Endothelial cell of umbilical vein (primary cell): ENCODE data around the gene GALNT17. TPM values are rescaled to one million over a fixed set of nuclear protein-coding genes. Genes with fewer than 3 reads are reported as not detected.

ENCODE experiments used
- BruUV-seq: library from RNA; stranded (reverse); fragments of 400-500 nt; replicated peaks from 2 replicates; lab custom pipeline; 2021; lab: Mats Ljungman, UMichigan
- CTCF ChIA-PET: fragments of 300-600, 350-600 bp; sonication (Branson Sonifier 250); formaldehyde crosslinking; loops from one replicate; lab custom pipeline; 2021; ENCODE audit warnings: antibody characterized with exemption, inconsistent platforms; lab: Charles Lee
- POLR2A ChIA-PET: fragments of 300-600, 350-600 bp; sonication (Branson Sonifier 250); formaldehyde crosslinking; loops from one replicate; lab custom pipeline; 2021; ENCODE audit warnings: antibody characterized with exemption, inconsistent platforms; lab: Charles Lee
- DNase-seq: peaks from one replicate; pipeline ENCODE4 v3.0.0-alpha.2; 2011; ENCODE audit warnings: low read depth, low spot score
- FAIRE-seq: peaks from 2 replicates; lab custom pipeline; 2011; peaks lifted over from hg19 to GRCh38; lab: Jason Lieb, UNC
- H2AFZ ChIP-seq: 2 replicates; pipeline ENCODE4 v1.6.0; 2012; ENCODE audit warnings: low read depth, low read length, control low read depth, inconsistent platforms
- H3K27ac ChIP-seq: 2 replicates; pipeline ENCODE4 v1.5.1; 2011; ENCODE audit warnings: low read depth, mild to moderate bottlenecking, control low read depth, low read length, moderate library complexity; ENCODE audit not compliant: insufficient read depth
- H3K27me3 ChIP-seq, 2 experiments: 2 replicates each; pipeline versions ENCODE4 v1.6.0 to v1.6.1; 2011; ENCODE audit warnings: low read length in 2 of 2, mixed read lengths in 1 of 2; ENCODE audit not compliant: control insufficient read depth in 2 of 2, insufficient read depth in 2 of 2
- H3K36me3 ChIP-seq, 2 experiments: 2 replicates in 1 of 2; 3 replicates in 1 of 2; pipeline ENCODE4 v1.5.1; 2011; ENCODE audit warnings: low read length in 2 of 2, mild to moderate bottlenecking in 1 of 2, moderate library complexity in 1 of 2; ENCODE audit not compliant: control insufficient read depth in 2 of 2, insufficient read depth in 2 of 2; ENCODE audit errors: extremely low read depth in 1 of 2
- H3K4me1 ChIP-seq: 3 replicates; pipeline ENCODE4 v1.5.1; 2011; ENCODE audit warnings: mild to moderate bottlenecking, low read length; ENCODE audit not compliant: control insufficient read depth, insufficient read depth; ENCODE audit errors: extremely low read depth
- H3K4me2 ChIP-seq: 2 replicates; pipeline ENCODE4 v1.6.1; 2011; ENCODE audit warnings: low read length, control low read depth, mixed read lengths; ENCODE audit not compliant: insufficient read depth
- H3K4me3 ChIP-seq, 3 experiments: fragments of 200-600 bp in 1 of 3; sonication (generic), shearing (Covaris generic) in 1 of 3; replicated peaks in 1 of 3; 2 replicates each; pipeline ENCODE4 v1.5.1; 2011 to 2016; ENCODE audit warnings: control low read depth in 3 of 3, low read length in 3 of 3, mild to moderate bottlenecking in 2 of 3, inconsistent platforms in 1 of 3, low read depth in 1 of 3, moderate library complexity in 1 of 3; ENCODE audit not compliant: insufficient read depth in 1 of 3
- H3K79me2 ChIP-seq: 2 replicates; pipeline ENCODE4 v1.6.0; 2012; ENCODE audit warnings: low read length, inconsistent platforms; ENCODE audit not compliant: control insufficient read depth, insufficient read depth
- H3K9ac ChIP-seq: replicated peaks from 2 replicates; pipeline ENCODE3; 2011; ENCODE audit warnings: low read length, control low read depth; ENCODE audit not compliant: insufficient read depth; ENCODE audit errors: extremely low read depth
- H3K9me1 ChIP-seq: replicated peaks from 3 replicates; pipeline ENCODE4 v1.6.0; 2011; ENCODE audit warnings: mild to moderate bottlenecking, low read length; ENCODE audit not compliant: control insufficient read depth, insufficient read depth; ENCODE audit errors: extremely low read depth
- H3K9me3 ChIP-seq: replicated peaks from 2 replicates; pipeline ENCODE4 v1.5.1; 2012; ENCODE audit warnings: low read length, inconsistent platforms; ENCODE audit not compliant: control insufficient read depth, insufficient read depth
- H4K20me1 ChIP-seq: replicated peaks from 2 replicates; pipeline ENCODE3; 2011; ENCODE audit warnings: mild to moderate bottlenecking, low read length; ENCODE audit not compliant: control insufficient read depth, insufficient read depth; ENCODE audit errors: extremely low read depth
- EZH2 ChIP-seq: IDR thresholded peaks from 2 replicates; pipeline ENCODE4 v1.6.1; 2012; ENCODE audit warnings: borderline replicate concordance, low read depth, mild to moderate bottlenecking, moderate library complexity, low read length, inconsistent platforms; ENCODE audit not compliant: severe bottlenecking
- FOS ChIP-seq: IDR thresholded peaks from 2 replicates; pipeline ENCODE4 v1.6.1; 2011; ENCODE audit warnings: mild to moderate bottlenecking, low read length, moderate library complexity, borderline replicate concordance; ENCODE audit not compliant: insufficient read depth
- GATA2 ChIP-seq: IDR thresholded peaks from 2 replicates; pipeline ENCODE4 v1.7.0; 2011; ENCODE audit warnings: low read depth, mild to moderate bottlenecking, moderate library complexity, mixed read lengths, low read length; ENCODE audit not compliant: insufficient read length, insufficient read depth
- MYC ChIP-seq: IDR thresholded peaks from one replicate; pipeline ENCODE4 v1.6.1; 2011; ENCODE audit warnings: mild to moderate bottlenecking, low read depth, low read length
- POLR2A ChIP-seq: IDR thresholded peaks from 2 replicates; pipeline ENCODE4 v1.6.1; 2012; ENCODE audit warnings: low read depth, mild to moderate bottlenecking, control low read depth, low read length
- POLR2AphosphoS5 ChIP-seq: IDR thresholded peaks from 2 replicates; pipeline ENCODE4 v1.6.1; 2012; ENCODE audit warnings: low read depth, mild to moderate bottlenecking, control low read depth, low read length, moderate library complexity; ENCODE audit not compliant: insufficient read depth
- dilution Hi-C: fragments of 300-500 bp; cut with MboI; formaldehyde crosslinking; loops from one replicate; pipeline ENCODE4 v1.15.0; 2019; ENCODE audit warnings: low sequenced_read_pairs; ENCODE audit not compliant: extremely low pct_ligation_motif_present
- intact Hi-C: fragments of 100-400 bp; cut with micrococcal nuclease; formaldehyde crosslinking; loops from one replicate; pipeline ENCODE4 v1.10.0; 2022
- polyA plus RNA-seq, 4 experiments: library from polyadenylated mRNA; depleted of rRNA in 3 of 4; stranded (reverse) in 3 of 4; unstranded in 1 of 4; fragments of >200 nt; gene quantifications; 2 replicates each; pipeline versions ENCODE4 v1.2.1 to v1.2.3, GENCODE V29; 2011 to 2012; ENCODE audit warnings: missing spikeins in 1 of 4
- total RNA-seq: library from RNA; stranded (reverse); gene quantifications from 2 replicates; pipeline ENCODE4 v1.2.3, GENCODE V29; 2021
- TF ChIP-seq, protein P1 (sequence below): IDR thresholded peaks from 2 replicates; pipeline ENCODE4 v1.6.1; 2011; ENCODE audit not compliant: insufficient read depth, insufficient read length
- TF ChIP-seq, protein P2 (sequence below), 2 donors: IDR thresholded peaks; 1 replicate in 1 of 2; 2 replicates in 1 of 2; pipeline ENCODE4 v1.5.1; 2011; ENCODE audit warnings: low read length in 2 of 2, mild to moderate bottlenecking in 2 of 2, moderate library complexity in 2 of 2, control low read depth in 1 of 2, inconsistent platforms in 1 of 2, low read depth in 1 of 2; ENCODE audit not compliant: insufficient read depth in 1 of 2; ENCODE audit errors: extremely low read depth in 1 of 2

The GALNT17 gene
- total and polyA plus RNA-seq, 2 donors (not counting 3 experiments of a cell fraction or from before 2014, with no cell fraction given): not detected

DNA sequence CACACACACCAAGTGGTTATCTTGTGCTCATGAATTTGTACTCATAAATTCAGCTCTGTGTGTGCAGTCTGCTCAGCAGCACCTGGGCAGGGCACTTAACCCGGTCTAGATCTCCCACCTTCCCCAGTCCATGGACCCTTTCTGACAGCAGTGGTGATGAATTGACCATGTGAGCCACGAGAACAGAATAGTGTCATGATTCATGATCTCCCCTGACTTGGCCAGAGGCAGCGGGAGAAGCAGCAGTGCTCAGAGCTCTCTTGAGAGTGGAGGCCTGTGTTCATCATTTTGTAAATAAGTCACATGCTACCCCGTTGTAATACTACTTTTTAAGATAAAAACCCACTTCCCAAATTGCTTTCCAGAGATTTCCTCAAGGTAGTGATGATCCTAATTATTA is 74.2 kb downstream of the GALNT17 start:
- Histone ChIP-seq H3K4me2 (no peak overlapping the region), H3K36me3 (no peaks in the 10 kb centered on the region), H3K27ac (no peak overlapping the region), H3K9ac (no peak overlapping the region), H3K27me3 (no peaks in the 10 kb centered on the region), H3K4me3 (no peak overlapping the region), H3K79me2 (no peaks in the 10 kb centered on the region), H4K20me1 (no peaks in the 10 kb centered on the region), H2AFZ (no peak overlapping the region), H3K9me1 (no peaks in the 10 kb centered on the region), H3K9me3 (no peaks in the 10 kb centered on the region), H3K4me1 (no peaks in the 10 kb centered on the region)
- dilution Hi-C loops: no loop called here
- FAIRE-seq (no peak), DNase-seq (no peak)
- intact Hi-C loops: no loop called here
- no TSS peak for BruUV-seq
- ChIA-PET CTCF (no interaction called here), POLR2A (no interaction called here)
- TF ChIP-seq, protein P1, sequence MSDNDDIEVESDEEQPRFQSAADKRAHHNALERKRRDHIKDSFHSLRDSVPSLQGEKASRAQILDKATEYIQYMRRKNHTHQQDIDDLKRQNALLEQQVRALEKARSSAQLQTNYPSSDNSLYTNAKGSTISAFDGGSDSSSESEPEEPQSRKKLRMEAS: no peak
- TF ChIP-seq POLR2A: no peak
- TF ChIP-seq, protein P2, sequence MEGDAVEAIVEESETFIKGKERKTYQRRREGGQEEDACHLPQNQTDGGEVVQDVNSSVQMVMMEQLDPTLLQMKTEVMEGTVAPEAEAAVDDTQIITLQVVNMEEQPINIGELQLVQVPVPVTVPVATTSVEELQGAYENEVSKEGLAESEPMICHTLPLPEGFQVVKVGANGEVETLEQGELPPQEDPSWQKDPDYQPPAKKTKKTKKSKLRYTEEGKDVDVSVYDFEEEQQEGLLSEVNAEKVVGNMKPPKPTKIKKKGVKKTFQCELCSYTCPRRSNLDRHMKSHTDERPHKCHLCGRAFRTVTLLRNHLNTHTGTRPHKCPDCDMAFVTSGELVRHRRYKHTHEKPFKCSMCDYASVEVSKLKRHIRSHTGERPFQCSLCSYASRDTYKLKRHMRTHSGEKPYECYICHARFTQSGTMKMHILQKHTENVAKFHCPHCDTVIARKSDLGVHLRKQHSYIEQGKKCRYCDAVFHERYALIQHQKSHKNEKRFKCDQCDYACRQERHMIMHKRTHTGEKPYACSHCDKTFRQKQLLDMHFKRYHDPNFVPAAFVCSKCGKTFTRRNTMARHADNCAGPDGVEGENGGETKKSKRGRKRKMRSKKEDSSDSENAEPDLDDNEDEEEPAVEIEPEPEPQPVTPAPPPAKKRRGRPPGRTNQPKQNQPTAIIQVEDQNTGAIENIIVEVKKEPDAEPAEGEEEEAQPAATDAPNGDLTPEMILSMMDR (IDR thresholded peaks at IDR 0.05; ENCODE audit: extremely low read depth in 1 of 2, insufficient read depth in 1 of 2, low read depth in 1 of 2, low read length in 2 of 2): no peak
- TF ChIP-seq POLR2AphosphoS5: no peak

DNA sequence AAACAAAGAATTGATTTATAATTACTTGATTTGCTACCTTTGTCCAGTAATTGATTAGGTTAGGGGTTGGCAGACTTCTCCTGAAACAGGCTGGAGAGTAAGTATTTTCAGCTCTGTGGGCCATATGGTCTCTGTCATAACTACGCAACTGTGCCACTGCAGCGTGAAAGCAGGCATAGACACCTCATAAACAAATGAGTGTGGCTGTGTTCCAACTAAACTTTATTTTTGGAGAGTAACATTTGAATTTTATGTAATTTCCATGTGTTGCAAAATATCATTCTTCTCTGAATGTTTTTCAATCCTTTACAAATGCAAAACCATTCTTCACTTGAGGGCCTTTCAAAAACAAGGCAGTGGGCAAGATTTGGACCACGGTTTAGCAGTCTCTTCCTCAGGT is 76.9 kb downstream of the GALNT17 start:
- no peak overlapping the region for H3K9ac ChIP-seq
- H3K36me3 ChIP-seq: no peaks in the 10 kb centered on the region
- H3K9me1 ChIP-seq: no peaks in the 10 kb centered on the region
- CTCF ChIA-PET: no interaction called here
- H3K27me3 ChIP-seq: no peaks in the 10 kb centered on the region
- TF ChIP-seq EZH2 (no peak), FOS (no peak), GATA2 (no peak), POLR2A (no peak), POLR2AphosphoS5 (no peak), MYC (no peak)
- TF ChIP-seq, protein P2 (IDR thresholded peaks at IDR 0.05; ENCODE audit: extremely low read depth in 1 of 2, insufficient read depth in 1 of 2, low read depth in 1 of 2, low read length in 2 of 2): no peak
- H4K20me1 ChIP-seq: no peaks in the 10 kb centered on the region
- H3K27ac ChIP-seq: no peak overlapping the region
- intact Hi-C loops: no loop called here
- H3K4me3 ChIP-seq: no peak overlapping the region
- no peak overlapping the region for H3K4me2 ChIP-seq
- no TSS peak for BruUV-seq
- H3K9me3 ChIP-seq: no peaks in the 10 kb centered on the region
- H3K79me2 ChIP-seq: no peaks in the 10 kb centered on the region
- POLR2A ChIA-PET: no interaction called here
- H3K4me1 ChIP-seq: no peaks in the 10 kb centered on the region
- no peak overlapping the region for H2AFZ ChIP-seq
- dilution Hi-C loops: no loop called here
- FAIRE-seq (no peak), DNase-seq (no peak)
